GM21786 (cell line): Measurements from ENCODE around the gene ASCL2.
"Not testable (repeated sequence)": the region's sequence is repeated elsewhere in the genome, so short reads cannot be mapped to it uniquely, and the experiment has no call there.

Experiments
- ATAC-seq: cut with Tn5 transposase; IDR thresholded peaks from one replicate; pipeline ENCODE4 v1.9.1; 2021; ENCODE audit not compliant: unreplicated experiment

ASCL2 gene

DNA sequence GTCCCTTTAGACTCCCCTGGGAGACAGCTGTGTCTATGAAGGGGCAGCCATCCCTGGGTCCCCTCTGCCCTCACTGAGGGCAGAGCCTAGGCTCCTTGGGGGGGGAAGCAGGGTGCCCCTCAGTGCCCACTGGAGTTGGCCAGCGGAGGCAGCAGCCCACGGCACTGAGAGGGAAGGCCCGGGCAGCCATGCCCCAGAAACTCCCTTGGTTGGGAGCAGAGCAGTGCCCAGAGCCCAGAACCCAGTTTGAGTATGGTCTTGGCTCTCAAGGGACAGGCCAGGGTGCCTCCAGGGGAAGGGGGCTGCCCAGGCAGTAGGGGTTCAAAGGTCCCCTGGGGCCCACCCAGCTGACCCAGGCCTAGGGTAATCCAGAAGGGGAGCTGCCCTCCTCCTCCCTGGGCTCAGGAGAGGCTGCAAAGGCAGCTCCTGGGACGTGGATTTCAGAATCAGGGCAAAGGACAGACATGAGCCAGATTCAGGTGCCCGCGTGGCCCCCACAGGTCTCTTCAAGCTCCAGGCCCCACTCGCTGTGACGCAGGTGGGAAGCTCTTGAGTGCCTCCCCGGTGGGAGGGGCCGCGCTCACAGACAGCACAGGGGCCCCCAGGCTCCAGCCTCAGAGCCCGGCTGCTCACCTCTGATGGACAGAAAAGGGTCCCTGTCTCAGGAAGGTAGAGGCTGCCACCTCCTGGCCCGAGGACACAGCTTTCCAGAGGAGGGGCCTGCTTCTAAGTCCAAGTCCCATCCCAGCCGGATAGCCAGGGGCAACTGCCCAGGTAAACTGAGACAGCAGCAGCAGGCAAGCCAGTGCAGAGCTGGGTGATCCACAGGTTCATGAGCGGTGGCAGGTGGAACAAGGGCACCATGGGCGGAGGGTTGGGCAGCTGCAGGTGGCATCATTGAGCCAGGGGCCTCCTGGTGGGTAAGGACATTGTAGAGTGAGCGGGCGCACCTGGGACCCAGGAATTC lies 28.7 kb upstream of the ASCL2 start:
- no peak for ATAC-seq

- ATAC-seq, result no peak
Observed at GRCh38 chr11:2298131-2298794, 27.9 kb upstream of the ASCL2 start.

DNA sequence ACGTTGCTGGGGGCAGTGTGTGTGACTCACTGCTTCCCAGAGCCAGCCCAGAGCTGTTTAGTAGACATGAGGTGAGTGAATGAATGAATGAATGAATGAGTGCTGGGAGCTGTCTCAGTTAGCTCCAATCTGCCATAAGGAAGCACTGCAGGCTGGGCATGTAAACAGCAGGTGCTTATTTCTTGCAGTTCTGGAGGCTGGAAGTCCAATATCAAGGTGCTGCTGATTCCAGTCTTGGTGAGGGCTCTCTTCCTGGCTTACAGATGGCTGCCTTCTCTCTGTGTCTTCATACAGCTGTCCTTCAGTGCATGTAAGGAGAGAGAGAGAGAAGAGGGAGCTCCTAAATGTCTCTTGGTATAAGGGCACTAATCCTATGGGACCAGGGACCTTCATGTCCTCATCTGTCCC lies 27.2 kb upstream of the ASCL2 start:
- no peak for ATAC-seq

- ATAC-seq, result no peak
Observed at GRCh38 chr11:2296913-2297622, 26.7 kb upstream of the ASCL2 start.

DNA sequence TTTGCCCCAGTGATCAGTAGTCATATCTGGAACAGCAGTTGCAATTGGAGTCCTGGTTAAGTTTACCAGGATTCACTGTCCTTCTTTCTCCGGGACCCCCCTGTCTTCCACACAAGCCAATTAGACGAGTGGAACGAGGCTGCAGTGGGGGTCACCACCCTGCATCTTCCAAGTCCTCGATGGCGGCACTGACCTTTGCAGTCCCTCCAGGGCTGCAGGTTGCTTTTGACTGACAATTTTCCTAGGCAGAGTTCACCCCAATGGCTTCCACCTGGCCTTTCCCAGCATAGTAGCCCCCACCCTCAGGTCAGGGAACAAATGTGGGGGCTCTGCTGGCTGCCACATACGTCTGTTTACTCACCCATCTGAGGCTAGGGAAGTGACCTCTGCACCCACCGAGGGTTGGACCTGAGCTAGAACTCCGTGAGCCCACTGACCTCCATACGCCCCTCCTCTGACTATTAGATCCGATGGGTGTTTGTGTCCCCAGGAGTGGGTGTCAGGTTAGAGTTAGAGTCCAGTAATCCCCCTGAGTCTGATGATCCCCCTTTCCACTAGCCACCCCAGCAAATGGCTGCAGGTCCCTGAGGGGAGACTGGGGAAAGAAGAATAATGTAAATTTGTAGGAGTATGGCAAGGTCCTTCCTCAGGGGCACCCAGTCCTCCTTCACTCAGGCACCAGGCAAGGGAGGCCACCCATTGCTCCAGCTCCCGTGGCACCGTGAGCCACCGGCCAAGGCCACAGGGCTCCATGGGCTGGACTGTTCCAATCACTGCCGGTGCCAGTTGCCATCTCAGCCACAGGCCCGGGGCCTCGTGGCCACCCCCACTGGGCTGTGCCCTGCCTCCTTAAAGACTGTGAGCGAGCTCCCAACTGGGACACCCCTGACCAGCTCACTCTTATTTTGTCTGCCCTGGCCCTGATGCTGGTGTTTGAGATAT lies 25.9 kb upstream of the ASCL2 start:
- no peak for ATAC-seq

DNA sequence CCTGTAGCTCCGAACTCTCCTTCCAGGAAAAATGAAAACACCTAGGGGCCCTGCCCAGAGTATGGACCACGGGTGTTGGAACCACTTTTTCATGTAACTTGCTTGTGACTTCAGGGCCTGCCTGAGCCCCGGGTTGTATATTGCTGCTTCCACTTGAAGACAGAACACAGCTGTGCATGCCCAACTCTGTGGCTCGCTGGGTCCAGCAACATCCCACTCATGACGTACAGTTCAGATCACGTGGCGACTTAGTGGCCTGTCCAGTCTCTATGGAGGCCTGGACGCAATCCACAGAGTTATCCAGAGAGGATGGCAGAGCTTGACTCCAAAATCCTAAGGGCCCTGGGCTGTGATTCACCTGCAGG lies 24.5 kb upstream of the ASCL2 start:
- no peak for ATAC-seq

- no peak for ATAC-seq
Observed at GRCh38 chr11:2293984-2294925, 23.9 kb upstream of the ASCL2 start.

GRCh38 chr11:2293531-2293971 lies 23.2 kb upstream of the ASCL2 start:
- ATAC-seq, result no peak

- ATAC-seq, result no peak
Observed at GRCh38 chr11:2290351-2290841, 20.0 kb upstream of the ASCL2 start.

DNA sequence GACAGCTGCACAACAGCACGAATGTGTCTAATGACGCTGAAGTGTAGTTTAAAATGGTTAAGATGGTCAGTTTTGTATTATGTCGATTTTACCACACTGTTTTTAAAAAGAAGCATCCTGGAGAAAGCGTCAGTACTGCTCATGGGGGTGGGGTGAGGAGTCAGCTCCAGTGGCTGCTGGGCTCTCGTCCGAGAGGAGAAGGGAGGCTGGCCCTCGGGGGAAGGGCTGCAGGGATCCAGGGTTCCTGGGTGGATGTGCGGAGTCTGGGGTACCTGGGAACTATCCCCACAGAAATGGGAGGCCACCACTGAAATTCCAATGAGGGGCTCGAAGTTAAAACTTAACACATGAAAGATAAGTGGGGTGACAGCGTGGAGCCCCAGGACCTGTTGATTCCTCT lies 19.5 kb upstream of the ASCL2 start:
- no peak for ATAC-seq

- ATAC-seq, result no peak
Observed at GRCh38 chr11:2289350-2289749, 19.0 kb upstream of the ASCL2 start.

DNA sequence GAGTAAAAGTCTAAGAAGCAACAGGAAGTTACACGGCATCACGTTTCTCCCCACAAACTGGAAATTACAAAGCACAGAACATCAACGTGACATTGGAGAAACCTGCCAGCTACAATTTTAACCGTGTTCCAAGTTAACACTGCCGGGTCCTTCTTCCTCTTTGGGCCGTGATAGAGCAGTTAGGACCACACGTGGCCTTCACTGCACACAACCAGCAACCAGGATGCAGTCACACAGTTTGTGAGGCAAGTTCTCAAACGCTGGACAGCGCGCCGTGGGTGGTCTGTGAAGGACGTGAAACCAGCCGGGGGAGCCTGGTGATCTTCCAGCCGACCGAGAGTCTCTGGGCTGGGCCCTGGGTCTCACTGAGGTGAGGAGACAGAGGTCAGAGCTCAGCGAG lies 16.7 kb upstream of the ASCL2 start:
- ATAC-seq, result no peak

- ATAC-seq, result not testable (repeated sequence)
Observed at GRCh38 chr11:2286350-2286749, 16.0 kb upstream of the ASCL2 start.

DNA sequence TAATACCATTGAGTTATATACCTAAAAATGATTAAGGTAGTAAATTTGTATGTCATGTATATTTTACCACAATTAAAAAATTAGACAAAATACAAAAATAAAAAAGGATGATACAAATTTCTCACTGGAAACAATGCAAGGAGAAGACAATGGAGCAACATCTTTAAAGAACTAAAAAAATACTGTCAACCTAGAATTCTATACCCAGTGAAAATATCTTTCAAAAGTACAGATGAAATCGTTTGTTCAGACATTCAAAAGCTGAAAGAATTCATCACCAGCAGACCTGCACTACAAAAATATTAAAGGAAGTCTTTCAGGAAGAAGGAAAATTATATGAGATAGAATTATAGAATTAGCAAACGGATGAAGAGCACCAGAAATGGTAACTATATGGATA lies 9.8 kb upstream of the ASCL2 start:
- no peak for ATAC-seq

GRCh38 chr11:2277933-2278523 lies 7.6 kb upstream of the ASCL2 start:
- no peak for ATAC-seq

- no peak for ATAC-seq
Observed at GRCh38 chr11:2277008-2277346, 6.6 kb upstream of the ASCL2 start.

DNA sequence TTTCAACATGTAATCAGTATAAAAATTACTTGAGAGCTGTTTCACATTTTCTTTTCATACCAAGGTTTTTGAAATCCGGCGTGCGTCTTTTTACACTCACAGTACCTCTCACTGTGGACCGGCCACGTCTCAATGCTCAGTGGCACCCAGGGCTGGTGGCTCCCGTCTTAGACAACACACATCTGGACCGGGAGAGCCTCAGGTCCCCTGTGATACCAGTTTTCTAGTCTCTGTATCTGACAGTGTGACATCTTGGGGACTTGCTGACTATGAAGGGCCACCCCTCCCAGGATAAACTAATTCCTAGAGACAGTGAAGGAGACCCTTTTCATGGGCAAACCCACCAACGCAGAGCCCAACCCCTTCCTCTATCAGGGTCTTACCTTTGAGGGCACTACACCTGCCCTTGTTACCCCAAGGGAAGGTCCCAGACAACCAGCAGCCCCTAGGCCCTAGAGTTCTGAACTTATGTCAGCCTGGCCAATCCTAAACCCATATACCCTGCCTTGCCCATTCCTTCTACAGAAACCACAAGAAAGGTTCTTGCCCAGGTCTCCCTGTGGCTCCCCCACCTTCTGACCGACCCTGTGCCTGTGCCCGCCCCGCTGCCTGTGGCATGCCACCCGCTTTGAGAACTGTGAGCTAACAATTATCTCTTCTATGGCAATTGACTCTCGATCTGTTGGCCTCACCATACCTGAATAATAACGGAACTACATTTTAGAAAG lies 6.1 kb upstream of the ASCL2 start:
- no peak for ATAC-seq
